Right cardiac atrium (tissue), 5 donors: Measurements from ENCODE around the gene CAV2. TPM values are rescaled to one million over a fixed set of nuclear protein-coding genes. Genes with fewer than 3 reads are reported as not detected.

ENCODE experiments used
- ATAC-seq, 2 donors: fragments of 200-7000 bp; cut with Tn5 transposase; one replicate each; pipeline versions ENCODE4 v1.8.0 to v1.9.1; 2020; ENCODE audit warnings: moderate library complexity in 2 of 2, mild to moderate bottlenecking in 1 of 2
- DNase-seq, 3 donors: peaks; one replicate each; pipeline ENCODE4 v3.0.0-alpha.2; 2020
- H3K27ac ChIP-seq: one replicate; pipeline ENCODE4 v1.5.1; 2013; ENCODE audit warnings: mild to moderate bottlenecking, low read length, control low read depth, moderate library complexity
- H3K27me3 ChIP-seq: one replicate; pipeline ENCODE4 v1.6.1; 2013; ENCODE audit not compliant: control insufficient read depth, insufficient read depth
- H3K4me1 ChIP-seq: one replicate; pipeline ENCODE4 v1.6.1; 2013; ENCODE audit warnings: low read length; ENCODE audit not compliant: control insufficient read depth, insufficient read depth
- H3K4me3 ChIP-seq: one replicate; pipeline ENCODE4 v1.5.1; 2013; ENCODE audit warnings: low read length, control low read depth
- H3K9me3 ChIP-seq: one replicate; pipeline ENCODE4 v1.6.1; 2013; ENCODE audit warnings: low read length; ENCODE audit not compliant: control insufficient read depth
- WGBS: extraction: QIAGEN DNeasy Blood & Tissue Kit; methylation state at CpG from one replicate; pipeline ENCODE4 v1.1.7; 2013; 5-methylcytosine and 5-hydroxymethylcytosine counted together
- intact Hi-C, 4 donors: fragments of 100-400 bp; cut with DNase I; formaldehyde crosslinking; loops; one replicate each; pipeline versions ENCODE4 v1.11.0 to v1.14.0; 2022 to 2023
- polyA plus RNA-seq: library from polyadenylated mRNA; stranded (reverse); fragments of 200-250 nt; gene quantifications from one replicate; pipeline ENCODE4 v1.2.3, GENCODE V29; 2013
- total RNA-seq, 4 donors: library from RNA; stranded (reverse); fragmentation: NEBNext Ultra II Directional; extraction: Animal tissue kit (Norgen Biotek cat#: 25700); gene quantifications; one replicate each; pipeline ENCODE4 v1.2.1, GENCODE V29; 2021
- donor health status: healthy with polysubstance abuse.
- donor health status: DM: no; HTN: yes; CAD: no.
- donor health status: DM: no; HTN: no; CAD: no.
- donor health status: DM: no; HTN: yes; CAD: no; lungs with severe emphysema.
- donor health status: DM: yes; HTN: yes; CAD: no.

The CAV2 gene
- total and polyA plus RNA-seq, 5 donors, result 136 to 233 (median 186) TPM

- WGBS, result 73% methylated on average over 7 of the region's 7 CpGs
- peaks cover 6% of the 10 kb centered on the region for H3K4me1 ChIP-seq
Observed at GRCh38 chr7:116509982-116510579, 10.5 kb downstream of the CAV2 start.

GRCh38 chr7:116510795-116511194, 11.3 kb downstream of the CAV2 start:
- Histone ChIP-seq H3K9me3 (no peaks in the 10 kb centered on the region), H3K27me3 (no peaks in the 10 kb centered on the region), H3K27ac (no peak overlapping the region), H3K4me1 (peaks cover 1% of the 10 kb centered on the region), H3K4me3 (no peak overlapping the region)
- no peak for ATAC-seq
- intact Hi-C loops, result loop anchor here in 1 of 4 donors (10.0 kb wide), 1 partner anchor 246 kb away; no protein-coding TSS in a partner anchor
- DNase-seq, result no peak

More at GRCh38 chr7:116509982-116510579, 10.5 kb downstream of the CAV2 start:
- ATAC-seq, result no peak
- no peaks in the 10 kb centered on the region for H3K9me3 ChIP-seq
- no peaks in the 10 kb centered on the region for H3K27me3 ChIP-seq
- H3K27ac ChIP-seq, result no peak overlapping the region
- no peak for DNase-seq
- no peak overlapping the region for H3K4me3 ChIP-seq
- intact Hi-C loops, result loop anchor here in 1 of 4 donors (10.0 kb wide), 1 partner anchor 245 kb away; no protein-coding TSS in a partner anchor

- Histone ChIP-seq H3K4me1 (no peaks in the 10 kb centered on the region), H3K4me3 (peak overlapping the region; percentile 56), H3K27ac (peak overlapping the region; percentile 90), H3K27me3 (no peaks in the 10 kb centered on the region), H3K9me3 (no peaks in the 10 kb centered on the region)
- DNase-seq (peak in 1 of 3 donors; percentile 56), ATAC-seq (peak; percentile 89 to 94)
- intact Hi-C loops, result loop anchor here in 1 of 4 donors (10.0 kb wide), 1 partner anchor 247 kb away; no protein-coding TSS in a partner anchor
- 35% methylated on average over 12 of the region's 12 CpGs for WGBS
Observed at GRCh38 chr7:116511552-116512519, 12.3 kb downstream of the CAV2 start.

- peak overlapping the region; percentile 56 for H3K4me3 ChIP-seq
- DNase-seq (no peak), ATAC-seq (peak; percentile 6 to 30)
- 51% methylated on average over 4 of the region's 4 CpGs for WGBS
- intact Hi-C loops, result loop anchor here in 1 of 4 donors (10.0 kb wide), 1 partner anchor 248 kb away; no protein-coding TSS in a partner anchor
- peak overlapping the region; percentile 90 for H3K27ac ChIP-seq
- no peaks in the 10 kb centered on the region for H3K27me3 ChIP-seq
- H3K9me3 ChIP-seq, result no peaks in the 10 kb centered on the region
- H3K4me1 ChIP-seq, result no peaks in the 10 kb centered on the region
Observed at GRCh38 chr7:116512520-116513188, 13.1 kb downstream of the CAV2 start.

GRCh38 chr7:116515584-116515983, 16.0 kb downstream of the CAV2 start:
- intact Hi-C loops, result loop anchor here in 1 of 4 donors (10.0 kb wide), 1 partner anchor 251 kb away; no protein-coding TSS in a partner anchor
- ATAC-seq (no peak), DNase-seq (no peak)
- H3K4me1 ChIP-seq, result no peaks in the 10 kb centered on the region
- H3K4me3 ChIP-seq, result no peak overlapping the region
- H3K27me3 ChIP-seq, result no peaks in the 10 kb centered on the region
- no peaks in the 10 kb centered on the region for H3K9me3 ChIP-seq
- H3K27ac ChIP-seq, result no peak overlapping the region

- no peak overlapping the region for H3K27ac ChIP-seq
- H3K9me3 ChIP-seq, result no peaks in the 10 kb centered on the region
- no peaks in the 10 kb centered on the region for H3K4me1 ChIP-seq
- ATAC-seq (no peak), DNase-seq (no peak)
- no peak overlapping the region for H3K4me3 ChIP-seq
- intact Hi-C loops, result loop anchor here in 1 of 4 donors (10.0 kb wide), 1 partner anchor 252 kb away; no protein-coding TSS in a partner anchor
- H3K27me3 ChIP-seq, result no peaks in the 10 kb centered on the region
Observed at GRCh38 chr7:116516324-116516723, 16.8 kb downstream of the CAV2 start.

GRCh38 chr7:116517626-116518025, 18.1 kb downstream of the CAV2 start:
- no peak for ATAC-seq
- no peak overlapping the region for H3K4me3 ChIP-seq

GRCh38 chr7:116518961-116519360, 19.4 kb downstream of the CAV2 start:
- ATAC-seq (no peak), DNase-seq (no peak)
- H3K4me1 ChIP-seq, result no peaks in the 10 kb centered on the region
- intact Hi-C loops, result loop anchor here in 1 of 4 donors (10.0 kb wide), 1 partner anchor 254 kb away; no protein-coding TSS in a partner anchor
- H3K9me3 ChIP-seq, result no peaks in the 10 kb centered on the region
- H3K27ac ChIP-seq, result no peak overlapping the region
- H3K4me3 ChIP-seq, result no peak overlapping the region
- H3K27me3 ChIP-seq, result no peaks in the 10 kb centered on the region

More at GRCh38 chr7:116517626-116518025, 18.1 kb downstream of the CAV2 start:
- Histone ChIP-seq H3K4me1 (no peaks in the 10 kb centered on the region), H3K9me3 (no peaks in the 10 kb centered on the region), H3K27me3 (no peaks in the 10 kb centered on the region), H3K27ac (no peak overlapping the region)
- no peak for DNase-seq
- intact Hi-C loops, result loop anchor here in 1 of 4 donors (10.0 kb wide), 1 partner anchor 253 kb away; no protein-coding TSS in a partner anchor
- 97% methylated on average over 1 of the region's 1 CpG for WGBS

- Histone ChIP-seq H3K4me3 (no peak overlapping the region), H3K27me3 (no peaks in the 10 kb centered on the region), H3K27ac (no peak overlapping the region), H3K4me1 (no peaks in the 10 kb centered on the region), H3K9me3 (no peaks in the 10 kb centered on the region)
- ATAC-seq (no peak), DNase-seq (no peak)
- intact Hi-C loops, result loop anchor here (10.0 kb wide), 5 partner anchors 54 to 256 kb away; no protein-coding TSS in a partner anchor
- WGBS, result 74% methylated on average over 6 of the region's 6 CpGs
Observed at GRCh38 chr7:116521046-116521664, 21.6 kb downstream of the CAV2 start.

- Histone ChIP-seq H3K4me3 (no peak overlapping the region), H3K27me3 (no peaks in the 10 kb centered on the region), H3K4me1 (no peaks in the 10 kb centered on the region), H3K9me3 (no peaks in the 10 kb centered on the region), H3K27ac (no peak overlapping the region)
- DNase-seq (no peak), ATAC-seq (no peak)
- WGBS, result 60% methylated on average over 5 of the region's 5 CpGs
- intact Hi-C loops, result loop anchor here (10.0 kb wide), 5 partner anchors 53 to 257 kb away; no protein-coding TSS in a partner anchor
Observed at GRCh38 chr7:116522247-116522646, 22.7 kb downstream of the CAV2 start.
